ENCODE data around the gene SPINK1.
"Not testable (repeated sequence)": the region's sequence is repeated elsewhere in the genome, so short reads cannot be mapped to it uniquely, and the experiment has no call there.

SPINK1 gene

GRCh38 chr5:147819261-147819770, 12.2 kb downstream of the SPINK1 start:
- in situ Hi-C loops (cut with MboI; ENCODE audit: low pct_unique_long_range_greater_than_20kb, low sequenced_read_pairs), result no loop called here
- no peak for DNase-seq

GRCh38 chr5:147818290-147818689, 13.2 kb downstream of the SPINK1 start:
- in situ Hi-C loops (cut with MboI; ENCODE audit: low pct_unique_long_range_greater_than_20kb, low sequenced_read_pairs), result no loop called here
- DNase-seq, result no peak

DNA sequence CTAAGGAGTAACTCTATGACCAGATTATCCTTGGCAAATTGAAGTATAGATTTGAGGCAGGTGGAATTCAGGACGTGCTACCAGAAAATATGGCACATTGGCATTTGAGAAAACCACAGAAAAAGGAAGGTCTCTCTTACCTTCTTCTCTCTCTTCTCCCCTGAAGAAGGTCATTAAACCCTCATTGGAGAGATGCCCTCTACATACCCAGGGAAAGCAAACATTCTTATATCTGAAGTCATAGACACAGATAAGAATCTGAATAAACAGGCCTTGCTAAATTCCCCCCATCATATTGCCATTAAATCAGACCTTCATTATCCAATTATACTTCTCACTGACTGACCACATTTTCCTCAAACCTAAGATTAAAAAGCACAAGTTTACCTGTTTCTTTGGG, 17.8 kb downstream of the SPINK1 start:
- DNase-seq, result no peak
- in situ Hi-C loops (cut with MboI; ENCODE audit: low pct_unique_long_range_greater_than_20kb, low sequenced_read_pairs), result no loop called here

DNA sequence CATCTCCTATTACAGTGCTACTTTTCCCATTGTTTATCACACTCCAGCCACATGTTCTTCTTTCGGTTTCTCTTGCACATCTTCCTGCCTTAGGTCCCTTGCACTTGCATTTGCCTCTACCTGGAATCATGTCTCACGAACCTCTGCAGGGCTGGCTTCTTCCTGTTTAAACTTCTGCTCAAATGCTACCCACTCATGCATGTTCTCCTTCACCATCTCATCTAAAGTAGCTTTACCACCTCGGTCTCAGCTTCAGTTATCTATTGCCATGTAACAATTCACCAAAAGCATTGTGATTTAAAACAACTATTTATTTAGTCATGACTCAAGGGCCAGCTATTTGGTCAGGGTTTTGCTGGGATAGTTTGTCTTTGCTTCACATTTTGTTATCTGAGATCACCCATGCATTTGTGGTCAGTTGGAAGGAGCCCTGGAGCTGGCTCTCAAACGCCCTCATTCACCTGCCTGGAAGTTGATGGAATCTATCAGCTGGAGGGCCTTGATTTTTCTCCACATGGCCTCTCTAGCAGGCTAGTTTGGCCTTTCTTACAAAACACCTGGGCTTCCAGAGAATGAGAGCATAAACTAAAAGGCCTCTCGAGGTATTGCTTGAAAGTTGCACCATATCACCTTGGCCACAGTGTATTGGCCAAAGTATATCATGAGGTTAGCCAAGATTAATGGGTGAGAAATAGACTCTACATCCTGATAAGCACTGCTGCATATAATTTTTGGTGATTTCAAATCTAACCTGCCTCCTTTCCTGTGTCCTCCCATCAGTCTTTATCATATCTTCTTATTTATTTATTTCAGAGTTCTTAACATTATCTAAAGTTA, 21.4 kb downstream of the SPINK1 start:
- DNase-seq, result no peak
- in situ Hi-C loops (cut with MboI; ENCODE audit: low pct_unique_long_range_greater_than_20kb, low sequenced_read_pairs), result no loop called here

DNA sequence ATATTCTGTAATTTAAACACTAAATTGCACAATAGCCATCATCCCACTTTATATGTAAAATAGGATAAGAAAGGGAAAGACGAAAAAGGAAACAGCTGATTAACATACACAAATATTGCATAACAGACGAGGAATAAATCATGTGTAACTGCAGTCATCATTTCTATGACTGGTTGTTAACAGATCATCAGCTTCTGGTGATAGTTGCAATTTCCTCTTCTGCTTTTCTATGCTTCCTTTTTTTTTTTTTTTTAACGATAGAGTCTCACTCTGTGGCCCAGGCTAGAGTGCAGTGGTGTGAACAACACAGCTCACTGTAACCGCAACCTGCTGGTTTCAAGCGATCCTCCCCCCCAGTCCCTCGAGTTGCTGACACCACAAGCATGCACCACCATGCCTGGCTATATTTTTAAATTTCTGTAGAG, 26.4 kb downstream of the SPINK1 start:
- in situ Hi-C loops (cut with MboI; ENCODE audit: low pct_unique_long_range_greater_than_20kb, low sequenced_read_pairs), result no loop called here
- DNase-seq, result peak; percentile 93

- DNase-seq, result no peak
- in situ Hi-C loops (cut with MboI; ENCODE audit: low pct_unique_long_range_greater_than_20kb, low sequenced_read_pairs), result no loop called here
These were observed 27.1 kb downstream of the SPINK1 start for GRCh38 chr5:147804334-147804733.

DNA sequence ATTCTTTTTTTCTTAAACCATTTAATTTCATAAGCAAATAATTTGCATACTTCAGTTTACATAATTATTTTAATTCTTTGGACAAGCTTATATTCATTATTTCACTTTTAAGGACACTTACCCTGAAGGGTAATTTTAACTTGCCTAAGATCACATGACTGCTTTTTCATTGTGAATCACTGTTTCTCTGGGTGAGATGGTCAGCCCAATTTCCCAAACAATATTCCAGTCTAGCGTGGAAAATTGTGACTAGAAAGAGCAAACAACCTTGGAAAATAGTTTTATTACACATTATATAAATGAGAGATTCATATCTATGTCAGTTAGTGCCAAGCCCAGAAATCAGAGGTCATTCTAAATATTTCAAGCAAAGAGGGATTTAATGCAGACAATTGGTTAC, 27.5 kb downstream of the SPINK1 start:
- DNase-seq, result no peak
- in situ Hi-C loops (cut with MboI; ENCODE audit: low pct_unique_long_range_greater_than_20kb, low sequenced_read_pairs), result no loop called here

DNA sequence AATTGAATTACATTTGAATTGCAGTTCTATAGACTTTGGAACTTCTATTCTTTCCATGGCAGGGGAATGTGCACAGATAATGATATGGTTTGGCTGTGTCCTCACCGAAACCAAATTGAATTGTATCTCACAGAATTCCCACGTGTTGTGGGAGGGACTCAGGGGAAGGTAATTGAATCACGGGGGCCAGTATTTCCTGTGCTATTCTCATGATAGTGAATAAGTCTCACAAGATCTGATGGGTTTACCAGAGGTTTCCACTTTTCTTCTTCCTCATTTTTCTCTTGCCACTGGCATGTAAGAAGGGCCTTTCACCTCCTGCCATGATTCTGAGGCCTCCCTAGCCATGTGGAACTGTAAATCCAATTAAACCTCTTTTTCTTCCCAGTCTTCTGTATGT, 28.3 kb downstream of the SPINK1 start:
- in situ Hi-C loops (cut with MboI; ENCODE audit: low pct_unique_long_range_greater_than_20kb, low sequenced_read_pairs); DNase-seq: not testable (repeated sequence)

GRCh38 chr5:147801461-147801860, 30.0 kb downstream of the SPINK1 start:
- DNase-seq, result no peak
- in situ Hi-C loops (cut with MboI; ENCODE audit: low pct_unique_long_range_greater_than_20kb, low sequenced_read_pairs), result no loop called here

DNA sequence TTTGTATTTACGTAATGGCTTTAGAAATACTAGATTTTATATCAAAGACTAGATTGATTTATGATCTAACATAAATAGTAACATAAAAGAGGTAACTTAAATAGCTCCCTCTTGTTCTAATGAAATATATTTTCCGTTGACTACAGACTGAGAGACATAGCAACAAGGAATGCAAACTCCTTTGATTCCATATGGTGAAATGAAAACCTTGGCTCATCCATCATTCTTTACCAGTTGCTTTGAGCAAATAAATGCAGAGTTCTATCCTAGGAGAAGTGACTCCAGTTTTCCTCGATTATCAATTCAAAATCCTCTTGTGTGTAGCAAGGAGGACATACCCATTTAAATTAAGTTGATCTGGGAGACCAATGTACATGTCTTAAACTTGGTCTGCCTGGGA, 31.0 kb downstream of the SPINK1 start:
- in situ Hi-C loops (cut with MboI; ENCODE audit: low pct_unique_long_range_greater_than_20kb, low sequenced_read_pairs), result no loop called here
- no peak for DNase-seq

DNA sequence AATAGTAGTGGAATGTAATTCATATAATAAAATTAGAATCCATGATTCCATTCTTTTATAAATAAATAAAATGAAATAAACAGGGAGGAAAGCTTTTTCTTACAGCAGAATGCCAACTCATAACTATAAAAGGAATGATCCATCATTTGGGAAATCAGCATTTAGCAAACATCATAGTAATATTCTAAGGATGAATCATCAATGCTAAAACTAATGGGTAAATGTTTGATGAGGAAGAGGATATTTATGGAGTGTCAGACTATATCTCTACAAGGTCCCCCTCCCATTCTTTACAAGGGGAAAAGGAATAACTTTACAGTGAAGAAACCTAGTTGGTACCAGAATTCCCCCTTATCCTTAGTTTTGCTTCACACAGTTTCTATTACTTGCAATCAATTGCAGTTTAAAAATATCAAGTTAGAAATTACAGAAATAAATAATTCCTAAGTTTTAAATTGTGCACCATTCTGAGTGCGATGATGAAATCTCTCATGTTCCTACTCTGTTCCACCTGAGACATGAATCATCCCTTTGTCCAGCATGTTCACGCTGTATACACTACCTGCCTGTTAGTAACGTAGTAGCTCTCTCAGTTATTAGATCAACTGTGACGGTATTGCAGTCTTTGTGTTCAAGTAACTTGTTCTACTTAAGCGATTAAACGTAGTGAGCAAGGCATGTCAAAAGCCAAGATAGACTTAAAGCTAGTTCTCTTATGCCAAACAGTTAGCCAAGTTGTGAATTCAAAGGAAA, 34.7 kb downstream of the SPINK1 start:
- in situ Hi-C loops (cut with MboI; ENCODE audit: low pct_unique_long_range_greater_than_20kb, low sequenced_read_pairs), result no loop called here
- DNase-seq, result no peak

DNA sequence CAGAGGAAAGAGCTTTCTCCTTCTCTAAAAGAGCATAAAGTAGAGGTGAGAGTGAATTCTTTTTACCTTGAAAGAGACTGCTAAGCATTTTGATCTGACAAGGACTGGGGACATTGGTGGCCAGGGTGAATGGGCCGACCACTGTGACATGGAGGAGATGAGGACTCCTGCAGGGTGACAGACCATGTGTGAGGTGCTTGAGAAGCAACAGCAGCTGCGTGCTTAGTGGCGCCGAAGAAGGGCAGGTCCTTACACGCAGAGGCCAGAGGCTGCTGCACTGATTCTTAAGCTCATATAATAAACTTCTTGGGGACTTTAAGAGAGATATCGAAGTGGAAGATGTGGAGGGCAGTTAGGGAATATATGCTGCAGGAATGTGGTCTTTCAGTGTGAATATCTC, 40.3 kb downstream of the SPINK1 start:
- in situ Hi-C loops (cut with MboI; ENCODE audit: low pct_unique_long_range_greater_than_20kb, low sequenced_read_pairs), result no loop called here
- DNase-seq, result no peak

DNA sequence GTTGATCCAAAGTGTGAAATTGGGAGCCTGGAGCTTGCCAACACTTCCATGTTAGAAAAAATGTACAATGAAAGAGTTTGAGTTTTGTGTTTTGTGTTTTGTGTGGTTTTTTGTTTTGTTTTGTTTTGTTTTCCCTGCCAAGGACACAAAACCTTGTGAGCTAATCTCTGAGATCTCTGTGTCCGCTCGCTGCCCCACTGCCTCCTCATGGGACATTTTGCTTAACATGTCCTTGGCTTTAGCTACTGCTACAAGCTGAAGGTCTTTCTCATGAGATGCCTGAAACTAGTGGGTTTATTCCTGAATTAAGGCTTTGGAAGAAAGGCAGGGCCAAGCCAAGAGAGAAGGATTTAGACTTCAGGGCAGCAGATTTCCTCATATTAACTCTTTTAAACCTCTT, 41.7 kb downstream of the SPINK1 start:
- DNase-seq, result no peak
- in situ Hi-C loops (cut with MboI; ENCODE audit: low pct_unique_long_range_greater_than_20kb, low sequenced_read_pairs), result no loop called here

DNA sequence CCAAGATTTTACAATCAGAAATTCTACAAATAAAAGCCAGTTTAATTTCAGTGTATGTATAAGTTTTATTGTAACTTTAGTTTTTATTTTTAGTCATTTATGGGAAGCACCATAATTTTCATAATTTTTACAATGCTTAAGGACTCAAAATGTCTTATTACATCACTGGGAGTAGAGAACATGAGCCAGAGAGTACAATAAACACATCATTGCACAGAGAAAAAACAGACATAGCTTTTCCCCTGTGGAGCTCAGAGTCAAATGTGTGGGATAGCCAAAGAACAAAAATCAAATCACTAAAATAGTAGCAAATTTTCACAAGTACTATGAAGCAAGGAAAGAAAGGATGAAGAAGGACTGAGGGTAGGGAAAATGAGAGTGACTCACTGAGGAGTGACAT, 43.4 kb downstream of the SPINK1 start:
- no peak for DNase-seq
- in situ Hi-C loops (cut with MboI; ENCODE audit: low pct_unique_long_range_greater_than_20kb, low sequenced_read_pairs), result no loop called here

DNA sequence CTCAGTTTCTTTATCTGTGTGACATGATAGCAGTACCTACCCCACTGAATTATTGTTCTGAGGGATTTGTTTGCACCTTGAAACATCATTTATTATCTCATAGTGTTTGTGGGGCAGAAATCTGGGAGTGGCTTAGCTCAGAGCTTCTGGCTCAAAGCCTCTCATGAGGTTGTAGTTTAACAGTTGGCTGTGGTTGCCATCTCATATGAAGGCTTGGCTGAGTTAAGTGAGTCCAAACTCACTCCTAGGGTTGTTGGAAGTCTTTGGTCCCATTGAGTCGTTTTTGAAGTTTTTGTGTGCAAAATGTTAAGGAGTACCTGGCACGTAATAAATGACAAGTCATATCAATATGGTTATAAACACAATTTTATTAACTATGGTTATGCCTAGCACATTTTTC, 45.3 kb downstream of the SPINK1 start:
- in situ Hi-C loops (cut with MboI; ENCODE audit: low pct_unique_long_range_greater_than_20kb, low sequenced_read_pairs), result no loop called here
- DNase-seq, result no peak

DNA sequence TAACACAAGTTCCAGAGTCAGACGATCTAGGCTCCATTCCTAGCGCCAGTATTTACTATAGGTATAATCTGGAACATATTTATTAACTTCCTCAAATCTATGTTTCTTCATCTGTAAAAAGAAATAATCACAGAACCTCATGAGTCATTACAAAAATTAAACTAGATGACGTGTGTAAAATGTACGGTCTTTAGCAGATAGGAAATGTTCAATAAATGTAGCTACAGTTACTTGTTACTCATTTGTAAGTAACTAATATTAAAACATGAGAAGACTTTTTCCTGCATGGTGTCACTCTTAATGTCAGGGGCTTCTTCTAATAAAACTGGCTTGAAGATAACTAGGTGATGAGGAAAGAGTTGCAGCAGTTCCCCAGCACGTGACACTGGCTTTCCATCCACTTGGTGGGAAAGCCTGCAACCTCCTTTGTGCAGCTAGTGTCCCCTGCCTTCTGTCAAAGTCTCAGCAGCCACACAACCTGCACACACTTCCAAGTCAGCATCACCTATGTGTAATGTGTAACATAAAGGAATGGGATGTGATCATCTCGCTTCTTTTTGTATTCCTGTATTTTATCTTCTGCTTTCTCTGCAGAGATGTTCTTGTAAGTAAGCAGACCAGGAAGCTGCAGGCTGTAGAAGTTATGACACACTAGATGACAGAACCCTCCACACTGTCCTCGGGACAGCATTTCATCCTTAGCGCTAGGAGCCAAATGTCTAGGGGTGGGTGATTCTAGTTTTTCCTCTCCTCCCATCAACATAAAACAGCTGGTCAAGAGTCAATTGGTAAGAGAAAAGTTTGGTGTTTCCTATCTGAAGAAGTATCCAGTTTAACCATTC, 47.1 kb downstream of the SPINK1 start:
- in situ Hi-C loops (cut with MboI; ENCODE audit: low pct_unique_long_range_greater_than_20kb, low sequenced_read_pairs), result no loop called here
- DNase-seq, result no peak

- peak; percentile 4 for DNase-seq
- in situ Hi-C loops (cut with MboI; ENCODE audit: low pct_unique_long_range_greater_than_20kb, low sequenced_read_pairs), result no loop called here
These were observed 49.1 kb downstream of the SPINK1 start, which contains the start of gene JAKMIP2 for GRCh38 chr5:147782110-147783028. Gene JAKMIP2 (minus strand): TSS chr5:147782728. CDS start chr5:147671806, 110,922 bp downstream.

- in situ Hi-C loops (cut with MboI; ENCODE audit: low pct_unique_long_range_greater_than_20kb, low sequenced_read_pairs), result no loop called here
- no peak for DNase-seq
These were observed 50.4 kb downstream of the SPINK1 start for GRCh38 chr5:147780924-147781573.
